ENCODE results near the gene HMX1. TPM values are rescaled to one million over a fixed set of nuclear protein-coding genes. Genes with fewer than 3 reads are reported as not detected.

Gene HMX1
- total and polyA plus RNA-seq, 10 of the 15 experiments (the other 5 are each of a cell fraction or from before 2014, with no cell fraction given) = not detected

DNA sequence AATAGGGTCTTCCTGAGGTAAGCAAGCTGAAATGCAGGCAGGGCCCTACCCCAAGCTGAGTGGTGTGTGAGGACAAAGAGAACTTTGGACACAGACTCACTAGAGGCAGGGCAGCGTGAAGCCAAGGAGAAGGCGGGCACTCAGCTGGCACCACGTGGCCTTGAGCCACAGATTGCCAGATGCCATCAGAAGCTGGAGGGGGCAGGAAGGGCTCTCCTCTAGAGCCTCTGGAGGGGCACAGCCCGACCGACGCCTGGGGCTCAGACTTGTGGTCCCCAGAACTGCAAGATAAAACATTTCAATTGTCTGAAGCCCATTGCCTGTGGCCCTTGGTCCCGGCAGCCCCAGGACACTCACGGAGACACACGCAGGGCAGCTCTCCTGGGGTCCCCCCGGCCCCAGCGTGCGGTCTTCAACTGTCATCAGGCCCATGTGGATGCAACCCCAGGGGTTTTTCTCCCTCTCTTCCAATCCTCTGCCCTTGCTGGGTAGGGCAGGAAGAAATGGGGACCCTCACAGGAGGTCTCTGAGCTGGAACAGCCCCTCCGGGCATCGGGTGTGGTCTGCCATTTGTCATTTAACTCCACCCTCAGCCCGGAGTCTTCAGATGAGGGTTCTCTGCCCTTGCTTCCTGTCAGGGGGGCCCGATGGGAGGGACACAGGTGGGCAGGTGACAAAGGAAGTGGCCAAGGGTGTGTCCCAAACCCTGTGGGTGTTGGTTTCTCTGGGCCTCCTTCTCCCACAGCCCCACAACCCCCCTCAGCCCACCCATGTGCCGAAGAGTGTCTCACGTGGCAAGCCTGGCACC, 22.2 kb downstream of the HMX1 start (continued):
- TF ChIP-seq CBX5 (IDR thresholded peaks at IDR 0.05; ENCODE audit: low read depth) (no peak), MEF2B (IDR thresholded peaks at IDR 0.05; ENCODE audit: partially characterized antibody, poor library complexity, severe bottlenecking) (no peak), ASH2L (IDR thresholded peaks at IDR 0.05; ENCODE audit: borderline replicate concordance, low read depth) (no peak), GABPA (IDR thresholded peaks at IDR 0.05; ENCODE audit: low read depth) (no peak), ZSCAN29 (IDR thresholded peaks at IDR 0.05) (no peak), MTA2 (IDR thresholded peaks at IDR 0.05; ENCODE audit: low read depth) (no peak), ESRRA (IDR thresholded peaks at IDR 0.05; ENCODE audit: low read length) (no peak)
- TF ChIP-seq, protein P1, sequence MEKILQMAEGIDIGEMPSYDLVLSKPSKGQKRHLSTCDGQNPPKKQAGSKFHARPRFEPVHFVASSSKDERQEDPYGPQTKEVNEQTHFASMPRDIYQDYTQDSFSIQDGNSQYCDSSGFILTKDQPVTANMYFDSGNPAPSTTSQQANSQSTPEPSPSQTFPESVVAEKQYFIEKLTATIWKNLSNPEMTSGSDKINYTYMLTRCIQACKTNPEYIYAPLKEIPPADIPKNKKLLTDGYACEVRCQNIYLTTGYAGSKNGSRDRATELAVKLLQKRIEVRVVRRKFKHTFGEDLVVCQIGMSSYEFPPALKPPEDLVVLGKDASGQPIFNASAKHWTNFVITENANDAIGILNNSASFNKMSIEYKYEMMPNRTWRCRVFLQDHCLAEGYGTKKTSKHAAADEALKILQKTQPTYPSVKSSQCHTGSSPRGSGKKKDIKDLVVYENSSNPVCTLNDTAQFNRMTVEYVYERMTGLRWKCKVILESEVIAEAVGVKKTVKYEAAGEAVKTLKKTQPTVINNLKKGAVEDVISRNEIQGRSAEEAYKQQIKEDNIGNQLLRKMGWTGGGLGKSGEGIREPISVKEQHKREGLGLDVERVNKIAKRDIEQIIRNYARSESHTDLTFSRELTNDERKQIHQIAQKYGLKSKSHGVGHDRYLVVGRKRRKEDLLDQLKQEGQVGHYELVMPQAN (conservative IDR thresholded peaks at IDR 0.05) = no peak
- TF ChIP-seq, protein P2, sequence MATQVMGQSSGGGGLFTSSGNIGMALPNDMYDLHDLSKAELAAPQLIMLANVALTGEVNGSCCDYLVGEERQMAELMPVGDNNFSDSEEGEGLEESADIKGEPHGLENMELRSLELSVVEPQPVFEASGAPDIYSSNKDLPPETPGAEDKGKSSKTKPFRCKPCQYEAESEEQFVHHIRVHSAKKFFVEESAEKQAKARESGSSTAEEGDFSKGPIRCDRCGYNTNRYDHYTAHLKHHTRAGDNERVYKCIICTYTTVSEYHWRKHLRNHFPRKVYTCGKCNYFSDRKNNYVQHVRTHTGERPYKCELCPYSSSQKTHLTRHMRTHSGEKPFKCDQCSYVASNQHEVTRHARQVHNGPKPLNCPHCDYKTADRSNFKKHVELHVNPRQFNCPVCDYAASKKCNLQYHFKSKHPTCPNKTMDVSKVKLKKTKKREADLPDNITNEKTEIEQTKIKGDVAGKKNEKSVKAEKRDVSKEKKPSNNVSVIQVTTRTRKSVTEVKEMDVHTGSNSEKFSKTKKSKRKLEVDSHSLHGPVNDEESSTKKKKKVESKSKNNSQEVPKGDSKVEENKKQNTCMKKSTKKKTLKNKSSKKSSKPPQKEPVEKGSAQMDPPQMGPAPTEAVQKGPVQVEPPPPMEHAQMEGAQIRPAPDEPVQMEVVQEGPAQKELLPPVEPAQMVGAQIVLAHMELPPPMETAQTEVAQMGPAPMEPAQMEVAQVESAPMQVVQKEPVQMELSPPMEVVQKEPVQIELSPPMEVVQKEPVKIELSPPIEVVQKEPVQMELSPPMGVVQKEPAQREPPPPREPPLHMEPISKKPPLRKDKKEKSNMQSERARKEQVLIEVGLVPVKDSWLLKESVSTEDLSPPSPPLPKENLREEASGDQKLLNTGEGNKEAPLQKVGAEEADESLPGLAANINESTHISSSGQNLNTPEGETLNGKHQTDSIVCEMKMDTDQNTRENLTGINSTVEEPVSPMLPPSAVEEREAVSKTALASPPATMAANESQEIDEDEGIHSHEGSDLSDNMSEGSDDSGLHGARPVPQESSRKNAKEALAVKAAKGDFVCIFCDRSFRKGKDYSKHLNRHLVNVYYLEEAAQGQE (IDR thresholded peaks at IDR 0.05; ENCODE audit: low read depth, low read length) = no peak
